ENCODE results near the gene ZNF444. TPM values are rescaled to one million over a fixed set of nuclear protein-coding genes. Genes with fewer than 3 reads are reported as not detected.

The ZNF444 gene
- total and polyA plus RNA-seq, 4 donors, result 6.1 to 30.4 (median 21.0) TPM

GRCh38 chr19:56113074-56113632 lies 27.9 kb upstream of the ZNF444 start:
- Histone ChIP-seq H3K27me3 (ENCODE audit: control insufficient read depth in 4 of 4, insufficient read depth in 4 of 4, low read length in 3 of 4) (no peaks in the 10 kb centered on the region), H3K27ac (ENCODE audit: low read depth in 1 of 2, low read length in 2 of 2) (no peak overlapping the region)
- WGBS, result 73% methylated on average over 20 of the region's 20 CpGs

GRCh38 chr19:56114051-56114777 lies 26.9 kb upstream of the ZNF444 start:
- whole genome bisulfite sequencing, result 71% methylated on average over 19 of the region's 19 CpGs
- Histone ChIP-seq H3K36me3 (ENCODE audit: control insufficient read depth in 4 of 4, insufficient read depth in 3 of 4, low read depth in 1 of 4, low read length in 3 of 4) (no peaks in the 10 kb centered on the region), H3K9ac (ENCODE audit: low read depth in 1 of 2, low read length in 2 of 2) (no peak overlapping the region), H3K9me3 (ENCODE audit: control insufficient read depth in 4 of 4, low read length in 3 of 4) (no peaks in the 10 kb centered on the region), H3K27me3 (ENCODE audit: control insufficient read depth in 4 of 4, insufficient read depth in 4 of 4, low read length in 3 of 4) (no peaks in the 10 kb centered on the region), H3K4me3 (ENCODE audit: low read depth in 1 of 3, low read length in 3 of 3) (no peak overlapping the region), H3K27ac (ENCODE audit: low read depth in 1 of 2, low read length in 2 of 2) (peak overlapping the region in 1 of 2 donors; percentile 19), H3K4me1 (ENCODE audit: control insufficient read depth in 4 of 4, insufficient read depth in 4 of 4, low read length in 3 of 4) (peaks cover 40 to 90% (median 81%) of the 10 kb centered on the region in 4 donors)
- DNase-seq (ENCODE audit: low spot score), result no peak
- TF ChIP-seq HNF4A (conservative IDR thresholded peaks at IDR 0.05) (no peak), ATF3 (IDR thresholded peaks at IDR 0.05) (no peak), FOXA1 (IDR thresholded peaks at IDR 0.05) (no peak), SP1 (IDR thresholded peaks at IDR 0.05) (no peak), JUND (IDR thresholded peaks at IDR 0.05) (no peak), HNF4G (IDR thresholded peaks at IDR 0.05) (no peak), GABPA (IDR thresholded peaks at IDR 0.05 in 1 of 2, conservative IDR thresholded peaks at IDR 0.05 in 1 of 2) (no peak), FOXA2 (IDR thresholded peaks at IDR 0.05) (no peak), RAD21 (IDR thresholded peaks at IDR 0.05) (no peak), MAX (IDR thresholded peaks at IDR 0.05) (no peak), YY1 (IDR thresholded peaks at IDR 0.05) (no peak), CTCF (IDR thresholded peaks at IDR 0.05; ENCODE audit: low read depth, low read length, missing input control) (no peak)

More at GRCh38 chr19:56113074-56113632, 27.9 kb upstream of the ZNF444 start:
- H3K9me3 ChIP-seq (ENCODE audit: control insufficient read depth in 4 of 4, low read length in 3 of 4), result no peaks in the 10 kb centered on the region
- no peak for TF ChIP-seq SP1 (IDR thresholded peaks at IDR 0.05)
- no peak for TF ChIP-seq CTCF (IDR thresholded peaks at IDR 0.05; ENCODE audit: low read depth, low read length, missing input control)
- TF ChIP-seq REST (IDR thresholded peaks at IDR 0.05), result no peak
- H3K4me1 ChIP-seq (ENCODE audit: control insufficient read depth in 4 of 4, insufficient read depth in 4 of 4, low read length in 3 of 4), result peaks cover 35 to 90% (median 80%) of the 10 kb centered on the region in 4 donors
- no peak overlapping the region for H3K9ac ChIP-seq (ENCODE audit: low read depth in 1 of 2, low read length in 2 of 2)
- H3K36me3 ChIP-seq (ENCODE audit: control insufficient read depth in 4 of 4, insufficient read depth in 3 of 4, low read depth in 1 of 4, low read length in 3 of 4), result no peaks in the 10 kb centered on the region
- DNase-seq (ENCODE audit: low spot score), result no peak
- H3K4me3 ChIP-seq (ENCODE audit: low read depth in 1 of 3, low read length in 3 of 3), result no peak overlapping the region
